ENCODE results near the gene PPP1R7. TPM values are rescaled to one million over a fixed set of nuclear protein-coding genes. Genes with fewer than 3 reads are reported as not detected.

Gene PPP1R7
- polyA plus RNA-seq, 1 donor from 2014 or later, result 59.3 TPM

DNA sequence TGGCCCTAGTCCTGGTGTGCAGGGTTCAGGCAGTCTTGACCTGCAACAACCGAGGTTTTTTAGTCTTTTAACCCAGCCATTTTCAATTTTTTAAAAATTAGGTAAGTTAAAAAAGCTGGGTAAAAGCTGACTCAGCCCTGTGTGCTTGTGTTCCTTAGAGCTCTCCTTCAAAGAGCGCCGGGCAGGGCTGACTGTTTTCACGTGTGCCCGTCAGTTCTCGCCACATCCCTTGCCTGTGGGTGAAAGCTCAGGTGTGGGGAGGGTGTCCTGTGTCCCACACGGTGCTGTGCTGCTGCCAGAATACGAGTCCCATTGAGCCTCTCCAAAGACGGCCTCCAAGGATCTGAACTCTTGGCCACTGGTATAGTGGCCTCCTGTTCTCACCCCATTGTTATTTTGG is 33.0 kb downstream of the PPP1R7 start:
- Histone ChIP-seq H3K36me3 (ENCODE audit: insufficient read depth, low read length) (no peaks in the 10 kb centered on the region), H3K79me2 (replicated peaks; ENCODE audit: insufficient read depth, low read length) (no peaks in the 10 kb centered on the region), H3K4me3 (ENCODE audit: low read length) (no peak overlapping the region), H3F3A (ENCODE audit: insufficient read depth, low read length, poor library complexity, severe bottlenecking) (no peaks in the 10 kb centered on the region), H3K4me2 (ENCODE audit: low read length) (no peak overlapping the region), H3K27ac (ENCODE audit: low read length) (no peak overlapping the region), H3K27me3 (ENCODE audit: insufficient read depth, low read depth, low read length) (no peaks in the 10 kb centered on the region), H3K9me3 (ENCODE audit: low read length) (no peaks in the 10 kb centered on the region), H3K9me2 (ENCODE audit: insufficient read depth, low read length) (no peaks in the 10 kb centered on the region), H4K20me1 (ENCODE audit: insufficient read depth) (no peaks in the 10 kb centered on the region), H3K9ac (ENCODE audit: low read length) (no peak overlapping the region), H2AFZ (ENCODE audit: low read depth, low read length) (no peak overlapping the region)
- no peak for TF ChIP-seq TAF1 (IDR thresholded peaks at IDR 0.05; ENCODE audit: low read depth)
- TF ChIP-seq, protein P1, sequence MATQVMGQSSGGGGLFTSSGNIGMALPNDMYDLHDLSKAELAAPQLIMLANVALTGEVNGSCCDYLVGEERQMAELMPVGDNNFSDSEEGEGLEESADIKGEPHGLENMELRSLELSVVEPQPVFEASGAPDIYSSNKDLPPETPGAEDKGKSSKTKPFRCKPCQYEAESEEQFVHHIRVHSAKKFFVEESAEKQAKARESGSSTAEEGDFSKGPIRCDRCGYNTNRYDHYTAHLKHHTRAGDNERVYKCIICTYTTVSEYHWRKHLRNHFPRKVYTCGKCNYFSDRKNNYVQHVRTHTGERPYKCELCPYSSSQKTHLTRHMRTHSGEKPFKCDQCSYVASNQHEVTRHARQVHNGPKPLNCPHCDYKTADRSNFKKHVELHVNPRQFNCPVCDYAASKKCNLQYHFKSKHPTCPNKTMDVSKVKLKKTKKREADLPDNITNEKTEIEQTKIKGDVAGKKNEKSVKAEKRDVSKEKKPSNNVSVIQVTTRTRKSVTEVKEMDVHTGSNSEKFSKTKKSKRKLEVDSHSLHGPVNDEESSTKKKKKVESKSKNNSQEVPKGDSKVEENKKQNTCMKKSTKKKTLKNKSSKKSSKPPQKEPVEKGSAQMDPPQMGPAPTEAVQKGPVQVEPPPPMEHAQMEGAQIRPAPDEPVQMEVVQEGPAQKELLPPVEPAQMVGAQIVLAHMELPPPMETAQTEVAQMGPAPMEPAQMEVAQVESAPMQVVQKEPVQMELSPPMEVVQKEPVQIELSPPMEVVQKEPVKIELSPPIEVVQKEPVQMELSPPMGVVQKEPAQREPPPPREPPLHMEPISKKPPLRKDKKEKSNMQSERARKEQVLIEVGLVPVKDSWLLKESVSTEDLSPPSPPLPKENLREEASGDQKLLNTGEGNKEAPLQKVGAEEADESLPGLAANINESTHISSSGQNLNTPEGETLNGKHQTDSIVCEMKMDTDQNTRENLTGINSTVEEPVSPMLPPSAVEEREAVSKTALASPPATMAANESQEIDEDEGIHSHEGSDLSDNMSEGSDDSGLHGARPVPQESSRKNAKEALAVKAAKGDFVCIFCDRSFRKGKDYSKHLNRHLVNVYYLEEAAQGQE (IDR thresholded peaks at IDR 0.05; ENCODE audit: borderline replicate concordance), result no peak
- no peak for TF ChIP-seq SMC3 (conservative IDR thresholded peaks at IDR 0.05; ENCODE audit: poor library complexity)
- no peak for TF ChIP-seq EZH2 (IDR thresholded peaks at IDR 0.05; ENCODE audit: borderline replicate concordance, insufficient read depth, low read length, poor library complexity, severe bottlenecking)
- no peak for TF ChIP-seq POLR2AphosphoS5 (IDR thresholded peaks at IDR 0.05)
- no peak for TF ChIP-seq RAD21 (conservative IDR thresholded peaks at IDR 0.05)
- TF ChIP-seq, protein P2, sequence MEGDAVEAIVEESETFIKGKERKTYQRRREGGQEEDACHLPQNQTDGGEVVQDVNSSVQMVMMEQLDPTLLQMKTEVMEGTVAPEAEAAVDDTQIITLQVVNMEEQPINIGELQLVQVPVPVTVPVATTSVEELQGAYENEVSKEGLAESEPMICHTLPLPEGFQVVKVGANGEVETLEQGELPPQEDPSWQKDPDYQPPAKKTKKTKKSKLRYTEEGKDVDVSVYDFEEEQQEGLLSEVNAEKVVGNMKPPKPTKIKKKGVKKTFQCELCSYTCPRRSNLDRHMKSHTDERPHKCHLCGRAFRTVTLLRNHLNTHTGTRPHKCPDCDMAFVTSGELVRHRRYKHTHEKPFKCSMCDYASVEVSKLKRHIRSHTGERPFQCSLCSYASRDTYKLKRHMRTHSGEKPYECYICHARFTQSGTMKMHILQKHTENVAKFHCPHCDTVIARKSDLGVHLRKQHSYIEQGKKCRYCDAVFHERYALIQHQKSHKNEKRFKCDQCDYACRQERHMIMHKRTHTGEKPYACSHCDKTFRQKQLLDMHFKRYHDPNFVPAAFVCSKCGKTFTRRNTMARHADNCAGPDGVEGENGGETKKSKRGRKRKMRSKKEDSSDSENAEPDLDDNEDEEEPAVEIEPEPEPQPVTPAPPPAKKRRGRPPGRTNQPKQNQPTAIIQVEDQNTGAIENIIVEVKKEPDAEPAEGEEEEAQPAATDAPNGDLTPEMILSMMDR (IDR thresholded peaks at IDR 0.05; ENCODE audit: poor library complexity, severe bottlenecking), result no peak
- no peak for TF ChIP-seq EP300 (conservative IDR thresholded peaks at IDR 0.05; ENCODE audit: poor library complexity, severe bottlenecking)
- no peak for TF ChIP-seq MXI1 (conservative IDR thresholded peaks at IDR 0.05; ENCODE audit: poor library complexity, severe bottlenecking)

DNA sequence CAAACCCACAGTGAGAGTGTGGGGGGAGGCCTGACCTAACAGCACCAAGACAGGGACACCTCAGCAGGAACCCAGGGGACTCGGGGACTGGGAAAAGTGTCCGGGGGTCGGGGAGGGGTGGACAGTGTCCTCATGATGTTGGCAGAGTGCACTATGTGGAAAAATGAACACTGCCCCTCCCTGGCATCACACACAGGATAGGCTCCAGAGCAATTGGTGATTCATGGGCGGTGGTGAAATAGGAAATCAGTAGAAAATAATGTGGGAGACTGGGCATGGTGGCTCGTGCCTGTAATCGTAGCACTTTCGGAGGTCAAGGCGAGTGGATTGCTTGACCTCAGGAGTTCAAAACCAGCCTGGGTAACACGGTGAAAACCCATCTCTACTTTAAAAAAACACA is 34.6 kb downstream of the PPP1R7 start:
- Histone ChIP-seq H3K36me3 (ENCODE audit: insufficient read depth, low read length) (no peaks in the 10 kb centered on the region), H3K9me2 (ENCODE audit: insufficient read depth, low read length) (no peaks in the 10 kb centered on the region)

More for the DNA sequence above, 34.6 kb downstream of the PPP1R7 start:
- TF ChIP-seq RAD21 (conservative IDR thresholded peaks at IDR 0.05), result no peak
- TF ChIP-seq, protein P2 (IDR thresholded peaks at IDR 0.05; ENCODE audit: poor library complexity, severe bottlenecking), result no peak
- TF ChIP-seq, protein P1 (IDR thresholded peaks at IDR 0.05; ENCODE audit: borderline replicate concordance), result no peak
- TF ChIP-seq MXI1 (conservative IDR thresholded peaks at IDR 0.05; ENCODE audit: poor library complexity, severe bottlenecking), result no peak
- TF ChIP-seq SMC3 (conservative IDR thresholded peaks at IDR 0.05; ENCODE audit: poor library complexity), result no peak
- TF ChIP-seq EZH2 (IDR thresholded peaks at IDR 0.05; ENCODE audit: borderline replicate concordance, insufficient read depth, low read length, poor library complexity, severe bottlenecking), result no peak
- TF ChIP-seq POLR2AphosphoS5 (IDR thresholded peaks at IDR 0.05), result no peak
- no peak for TF ChIP-seq EP300 (conservative IDR thresholded peaks at IDR 0.05; ENCODE audit: poor library complexity, severe bottlenecking)
- TF ChIP-seq TAF1 (IDR thresholded peaks at IDR 0.05; ENCODE audit: low read depth), result no peak
- no peak overlapping the region for H3K27ac ChIP-seq (ENCODE audit: low read length)
- H4K20me1 ChIP-seq (ENCODE audit: insufficient read depth), result no peaks in the 10 kb centered on the region
- H3K27me3 ChIP-seq (ENCODE audit: insufficient read depth, low read depth, low read length), result no peaks in the 10 kb centered on the region
- H2AFZ ChIP-seq (ENCODE audit: low read depth, low read length), result no peak overlapping the region
- H3K4me3 ChIP-seq (ENCODE audit: low read length), result no peak overlapping the region
- no peaks in the 10 kb centered on the region for H3F3A ChIP-seq (ENCODE audit: insufficient read depth, low read length, poor library complexity, severe bottlenecking)
- H3K9ac ChIP-seq (ENCODE audit: low read length), result no peak overlapping the region
- no peaks in the 10 kb centered on the region for H3K79me2 ChIP-seq (replicated peaks; ENCODE audit: insufficient read depth, low read length)
- no peaks in the 10 kb centered on the region for H3K9me3 ChIP-seq (ENCODE audit: low read length)
- H3K4me2 ChIP-seq (ENCODE audit: low read length), result no peak overlapping the region

Data from neural cell (in vitro differentiated cells).